ENCODE data around the gene OSBPL7. TPM values are rescaled to one million over a fixed set of nuclear protein-coding genes. Genes with fewer than 3 reads are reported as not detected.

OSBPL7 gene
- total and polyA plus RNA-seq, 8 donors, result 14.3 to 36.4 (median 19.0) TPM

- no peak for TF ChIP-seq CTCF (IDR thresholded peaks at IDR 0.05)
- no peaks in the 10 kb centered on the region for H3K36me3 ChIP-seq
- peaks cover 46 to 82% of the 10 kb centered on the region in 2 donors for H3K27me3 ChIP-seq
- intact Hi-C loops (cut with DNase I), result no loop called here
- no peak for ATAC-seq
- H3K9me3 ChIP-seq, result no peaks in the 10 kb centered on the region
- peaks cover 5 to 10% of the 10 kb centered on the region in 2 donors for H3K4me1 ChIP-seq
- H3K27ac ChIP-seq, result no peak overlapping the region
- no peak overlapping the region for H3K4me3 ChIP-seq
- no peak for DNase-seq
Measured at GRCh38 chr17:47792457-47792856, 29.1 kb downstream of the OSBPL7 start.

DNA sequence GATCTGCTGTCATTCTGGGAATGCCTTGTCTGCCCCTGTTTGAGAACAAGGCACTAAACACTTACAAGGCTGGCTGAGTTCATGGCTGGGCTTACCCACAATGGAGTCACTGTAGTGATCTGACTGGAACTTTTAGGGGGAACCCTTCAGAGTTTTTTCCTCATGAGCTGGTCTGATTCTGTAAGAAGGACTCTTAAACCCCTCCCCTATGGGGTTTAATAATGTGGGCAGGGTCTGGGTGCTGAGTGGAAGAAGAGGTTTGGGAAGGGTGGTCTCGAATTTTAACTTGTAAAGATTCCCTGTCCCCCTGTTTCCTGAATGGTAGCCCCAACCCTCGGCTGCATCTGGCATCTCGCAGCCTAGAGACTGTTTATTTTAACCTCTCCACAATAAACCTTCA is 30.6 kb downstream of the OSBPL7 start:
- Histone ChIP-seq H3K4me3 (no peak overlapping the region), H3K27me3 (peaks cover 52 to 90% of the 10 kb centered on the region in 2 donors)

GRCh38 chr17:47789611-47790561 is 31.7 kb downstream of the OSBPL7 start:
- DNase-seq (peak in 2 of 4 donors; percentile 37 to 84), ATAC-seq (peak; percentile 98)
- intact Hi-C loops (cut with DNase I), result no loop called here
- Histone ChIP-seq H3K27ac (no peak overlapping the region), H3K4me1 (peaks cover 5 to 10% of the 10 kb centered on the region in 2 donors), H3K9me3 (no peaks in the 10 kb centered on the region), H3K36me3 (no peaks in the 10 kb centered on the region), H3K4me3 (peak overlapping the region; percentile 22 to 24), H3K27me3 (peaks cover 52 to 95% of the 10 kb centered on the region in 2 donors)
- TF ChIP-seq CTCF (IDR thresholded peaks at IDR 0.05), result peak; percentile 16 to 24

More for the DNA sequence above, 30.6 kb downstream of the OSBPL7 start:
- TF ChIP-seq CTCF (IDR thresholded peaks at IDR 0.05), result no peak
- Histone ChIP-seq H3K36me3 (no peaks in the 10 kb centered on the region), H3K9me3 (no peaks in the 10 kb centered on the region), H3K4me1 (peaks cover 5 to 10% of the 10 kb centered on the region in 2 donors), H3K27ac (no peak overlapping the region)
- DNase-seq, result no peak
- intact Hi-C loops (cut with DNase I), result no loop called here
- ATAC-seq, result no peak

DNA sequence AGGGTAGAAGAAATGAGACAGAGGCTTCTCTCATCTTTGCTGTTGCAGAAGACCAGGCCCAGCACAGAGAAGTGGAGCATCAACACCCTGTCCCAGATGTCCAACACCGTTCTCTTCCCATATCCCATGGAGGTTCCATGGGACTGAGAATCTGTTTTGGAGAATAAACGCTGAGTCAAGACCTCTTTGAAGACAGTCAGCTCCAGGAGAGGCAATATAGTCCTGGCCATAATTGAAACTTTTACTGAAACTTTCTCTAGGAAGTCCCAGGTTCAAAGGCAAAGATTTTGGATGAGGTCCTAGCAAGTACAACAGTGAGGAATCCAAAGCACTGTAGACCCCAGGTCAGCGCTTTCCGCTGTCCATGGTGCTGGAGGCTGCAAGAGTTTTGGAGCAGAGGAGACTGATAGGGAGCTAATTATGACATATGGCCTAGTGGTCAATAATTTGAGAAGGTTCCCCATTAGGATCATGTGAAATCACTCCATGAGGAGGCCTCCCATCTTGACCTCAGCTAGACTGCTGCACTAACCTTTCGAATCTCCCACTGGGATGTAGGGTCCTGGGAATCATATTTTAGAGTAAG is 36.0 kb downstream of the OSBPL7 start:
- Histone ChIP-seq H3K36me3 (no peaks in the 10 kb centered on the region), H3K27me3 (peaks cover 27 to 83% of the 10 kb centered on the region in 2 donors), H3K27ac (no peak overlapping the region), H3K4me3 (no peak overlapping the region), H3K9me3 (no peaks in the 10 kb centered on the region), H3K4me1 (peaks cover 5 to 10% of the 10 kb centered on the region in 2 donors)
- ATAC-seq (no peak), DNase-seq (peak in 2 of 4 donors; percentile 33 to 52)
- intact Hi-C loops (cut with DNase I), result no loop called here
- no peak for TF ChIP-seq CTCF (IDR thresholded peaks at IDR 0.05)

DNA sequence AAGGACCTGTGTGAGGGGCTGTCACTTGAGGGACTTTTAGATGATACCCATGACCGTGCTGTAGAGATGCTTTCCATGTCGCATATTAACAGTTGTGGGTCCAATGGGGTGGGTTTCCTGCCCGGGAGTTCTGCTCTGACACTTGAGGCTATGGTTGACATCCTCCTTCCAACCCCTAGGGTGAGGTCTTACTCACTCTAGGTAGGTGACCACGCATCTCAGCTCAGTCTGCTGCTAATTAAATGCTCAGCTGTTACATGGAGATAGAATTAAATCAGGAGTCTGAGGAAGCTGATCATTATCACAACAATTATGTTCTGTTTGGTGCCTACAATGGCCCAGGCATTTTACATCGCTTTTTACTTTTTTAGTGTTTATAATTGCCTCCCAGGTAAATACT is 40.2 kb downstream of the OSBPL7 start:
- no peak for ATAC-seq
- intact Hi-C loops (cut with DNase I), result no loop called here

More for the DNA sequence above, 40.2 kb downstream of the OSBPL7 start:
- no peak for TF ChIP-seq CTCF (IDR thresholded peaks at IDR 0.05)
- peaks cover 19 to 81% of the 10 kb centered on the region in 2 donors for H3K27me3 ChIP-seq
- H3K9me3 ChIP-seq, result no peaks in the 10 kb centered on the region
- H3K27ac ChIP-seq, result no peak overlapping the region
- DNase-seq, result no peak
- no peaks in the 10 kb centered on the region for H3K36me3 ChIP-seq
- H3K4me1 ChIP-seq, result no peaks in the 10 kb centered on the region
- no peak overlapping the region for H3K4me3 ChIP-seq
